Hepatocyte (in vitro differentiated cells): Measurements from ENCODE around the gene G6PC1. TPM values are rescaled to one million over a fixed set of nuclear protein-coding genes. Genes with fewer than 3 reads are reported as not detected.
"Not testable (repeated sequence)": the region's sequence is repeated elsewhere in the genome, so short reads cannot be mapped to it uniquely, and the experiment has no call there.

Source experiments
- DNase-seq: peaks from one replicate; pipeline ENCODE4 v3.0.0-alpha.2; 2016; ENCODE audit warnings: low spot score
- H2AFZ ChIP-seq: fragments of 200-600 bp; sonication (generic); 2 replicates; pipeline ENCODE4 v1.6.0; 2016; ENCODE audit warnings: antibody characterized with exemption, mild to moderate bottlenecking
- H3K27ac ChIP-seq: fragments of 200-600 bp; sonication (generic); 2 replicates; pipeline ENCODE4 v1.5.1; 2016; ENCODE audit warnings: mild to moderate bottlenecking
- H3K27me3 ChIP-seq: fragments of 200-600 bp; sonication (generic); 2 replicates; pipeline ENCODE4 v1.6.1; 2016
- H3K36me3 ChIP-seq: fragments of 200-600 bp; sonication (generic); replicated peaks from 2 replicates; pipeline ENCODE4 v1.5.1; 2016; ENCODE audit warnings: low read depth; ENCODE audit not compliant: insufficient read depth
- H3K4me1 ChIP-seq: fragments of 200-600 bp; sonication (generic); 2 replicates; pipeline ENCODE4 v1.5.1; 2016; ENCODE audit warnings: mild to moderate bottlenecking, moderate library complexity; ENCODE audit not compliant: insufficient read depth
- H3K4me2 ChIP-seq: fragments of 200-600 bp; sonication (generic); 2 replicates; pipeline ENCODE4 v1.6.0; 2016
- H3K4me3 ChIP-seq: fragments of 200-600 bp; sonication (generic); 2 replicates; pipeline ENCODE4 v1.5.1; 2016; ENCODE audit warnings: mild to moderate bottlenecking
- H3K79me2 ChIP-seq: fragments of 200-600 bp; sonication (generic); 2 replicates; pipeline ENCODE4 v1.6.0; 2017; ENCODE audit warnings: mild to moderate bottlenecking
- H3K9me2 ChIP-seq: fragments of 200-600 bp; sonication (generic); replicated peaks from 2 replicates; pipeline ENCODE4 v1.6.0; 2017; ENCODE audit warnings: mild to moderate bottlenecking; ENCODE audit not compliant: insufficient read depth
- H3K9me3 ChIP-seq: fragments of 200-600 bp; sonication (generic); 2 replicates; pipeline ENCODE4 v1.5.1; 2016; ENCODE audit warnings: low read depth, mild to moderate bottlenecking
- H4K20me1 ChIP-seq: fragments of 200-600 bp; sonication (generic); 2 replicates; pipeline ENCODE4 v1.6.0; 2016; ENCODE audit warnings: mild to moderate bottlenecking; ENCODE audit not compliant: insufficient read depth, poor library complexity, severe bottlenecking
- EZH2 ChIP-seq: fragments of 200-600 bp; sonication (generic); IDR thresholded peaks from 2 replicates; pipeline ENCODE4 v1.6.1; 2016; ENCODE audit warnings: antibody characterized with exemption, mild to moderate bottlenecking, borderline replicate concordance
- EZH2phosphoT487 ChIP-seq: fragments of 200-600 bp; sonication (generic); IDR thresholded peaks from one replicate; pipeline ENCODE4 v1.6.1; 2018; ENCODE audit warnings: antibody characterized with exemption, mild to moderate bottlenecking, low read depth, moderate library complexity; ENCODE audit not compliant: unreplicated experiment, severe bottlenecking
- WGBS: methylation state at CpG from one replicate; pipeline ENCODE4 v1.1.6; 2016; ENCODE audit warnings: low lambda C conversion rate; ENCODE audit errors: missing lambda C conversion rate; 5-methylcytosine and 5-hydroxymethylcytosine counted together
- polyA plus RNA-seq: library from polyadenylated mRNA; unstranded; fragments of >200 nt; fragmentation: Nextera tagmentation; extraction: Ambion mirVana; gene quantifications from 2 replicates; pipeline ENCODE4 v1.2.1, GENCODE V29; 2016
- total RNA-seq: library from RNA; depleted of rRNA; stranded (reverse); fragments of >200 nt; gene quantifications from 2 replicates; pipeline ENCODE4 v1.2.3, GENCODE V29; 2014
- TF ChIP-seq, protein P1 (sequence below): fragments of 200-600 bp; sonication (generic); IDR thresholded peaks from 2 replicates; pipeline ENCODE4 v1.5.1; 2016; ENCODE audit warnings: antibody characterized with exemption, mild to moderate bottlenecking; ENCODE audit not compliant: poor library complexity

G6PC1 gene
- total and polyA plus RNA-seq, 2 experiments from 2014 or later, result 18.2 to 24.2 TPM

DNA sequence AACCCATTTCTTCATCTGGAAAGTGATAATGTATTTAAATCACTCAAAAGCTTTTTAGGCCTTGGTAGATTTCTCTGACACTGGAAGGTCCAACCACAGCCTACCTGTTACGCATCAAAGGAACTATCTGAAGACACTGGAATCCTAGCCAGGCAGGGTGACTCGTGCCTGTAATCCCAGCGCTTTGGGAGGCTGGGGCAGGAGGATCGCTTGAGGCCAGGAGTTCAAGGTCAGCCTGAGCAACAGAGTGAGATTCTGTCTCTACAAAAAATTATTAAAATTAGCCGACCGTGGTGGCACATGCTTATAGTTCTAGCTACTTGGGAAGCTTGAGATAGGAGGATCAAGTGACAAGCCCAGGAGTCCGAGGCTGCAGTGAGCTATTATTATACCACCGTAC is 18.4 kb upstream of the G6PC1 start:
- H3K27ac ChIP-seq, result no peak overlapping the region
- TF ChIP-seq EZH2phosphoT487 (no peak), EZH2 (no peak)
- TF ChIP-seq, protein P1, sequence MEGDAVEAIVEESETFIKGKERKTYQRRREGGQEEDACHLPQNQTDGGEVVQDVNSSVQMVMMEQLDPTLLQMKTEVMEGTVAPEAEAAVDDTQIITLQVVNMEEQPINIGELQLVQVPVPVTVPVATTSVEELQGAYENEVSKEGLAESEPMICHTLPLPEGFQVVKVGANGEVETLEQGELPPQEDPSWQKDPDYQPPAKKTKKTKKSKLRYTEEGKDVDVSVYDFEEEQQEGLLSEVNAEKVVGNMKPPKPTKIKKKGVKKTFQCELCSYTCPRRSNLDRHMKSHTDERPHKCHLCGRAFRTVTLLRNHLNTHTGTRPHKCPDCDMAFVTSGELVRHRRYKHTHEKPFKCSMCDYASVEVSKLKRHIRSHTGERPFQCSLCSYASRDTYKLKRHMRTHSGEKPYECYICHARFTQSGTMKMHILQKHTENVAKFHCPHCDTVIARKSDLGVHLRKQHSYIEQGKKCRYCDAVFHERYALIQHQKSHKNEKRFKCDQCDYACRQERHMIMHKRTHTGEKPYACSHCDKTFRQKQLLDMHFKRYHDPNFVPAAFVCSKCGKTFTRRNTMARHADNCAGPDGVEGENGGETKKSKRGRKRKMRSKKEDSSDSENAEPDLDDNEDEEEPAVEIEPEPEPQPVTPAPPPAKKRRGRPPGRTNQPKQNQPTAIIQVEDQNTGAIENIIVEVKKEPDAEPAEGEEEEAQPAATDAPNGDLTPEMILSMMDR, result no peak

DNA sequence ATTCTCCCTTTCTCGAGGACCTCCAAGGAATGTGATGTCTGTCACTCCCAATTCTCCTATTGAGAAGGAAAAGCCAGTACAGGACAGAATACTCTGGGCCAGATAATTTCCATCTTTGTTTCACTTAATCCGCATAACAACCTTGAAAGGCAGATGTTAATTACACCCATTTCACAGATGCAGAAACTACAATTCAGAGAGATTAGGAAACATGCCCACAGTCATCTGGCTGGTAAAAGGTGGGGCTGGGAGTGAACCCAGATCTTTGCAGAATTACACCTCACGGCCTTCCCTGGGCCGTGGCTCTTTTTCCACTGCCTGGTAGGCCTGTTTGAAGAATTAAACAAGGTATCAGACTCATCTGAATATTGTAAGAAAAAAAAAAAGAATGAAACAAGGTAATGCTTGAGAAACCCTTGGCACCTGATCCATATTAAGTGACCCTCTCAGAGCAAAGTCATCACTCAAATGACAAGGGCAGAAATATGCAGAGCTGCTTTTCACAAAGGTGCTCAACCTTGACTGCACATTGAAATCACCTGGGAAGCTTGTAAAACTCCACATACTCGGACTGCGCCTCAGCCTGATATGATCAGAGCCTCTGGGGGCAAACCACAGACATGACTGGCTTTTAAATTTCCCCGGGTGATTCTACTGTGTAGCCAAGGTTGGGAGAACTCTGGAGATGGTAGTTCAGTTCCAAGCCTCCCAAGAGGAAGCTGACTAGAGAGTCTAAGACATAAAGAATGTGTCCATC is 16.6 kb upstream of the G6PC1 start:
- TF ChIP-seq EZH2phosphoT487, result no peak
- TF ChIP-seq, protein P1, result no peak
- TF ChIP-seq EZH2, result no peak
- Histone ChIP-seq H3K4me1 (no peaks in the 10 kb centered on the region), H3K27me3 (peaks cover 4% of the 10 kb centered on the region), H3K36me3 (no peaks in the 10 kb centered on the region), H4K20me1 (no peaks in the 10 kb centered on the region), H3K4me2 (no peak overlapping the region), H3K79me2 (no peaks in the 10 kb centered on the region), H2AFZ (no peak overlapping the region), H3K9me3 (no peaks in the 10 kb centered on the region), H3K4me3 (no peak overlapping the region), H3K9me2 (no peaks in the 10 kb centered on the region), H3K27ac (no peak overlapping the region)
- DNase-seq, result no peak
- WGBS, result 79% methylated on average over 7 of the region's 7 CpGs

More for the DNA sequence above, 18.4 kb upstream of the G6PC1 start:
- Histone ChIP-seq H2AFZ (no peak overlapping the region), H3K27me3 (peaks cover 9% of the 10 kb centered on the region), H3K79me2 (no peaks in the 10 kb centered on the region), H3K4me3 (no peak overlapping the region), H3K36me3 (no peaks in the 10 kb centered on the region), H3K9me2 (no peaks in the 10 kb centered on the region), H3K4me1 (no peaks in the 10 kb centered on the region), H3K4me2 (no peak overlapping the region), H3K9me3 (no peaks in the 10 kb centered on the region), H4K20me1 (no peaks in the 10 kb centered on the region)
- 88% methylated on average over 8 of the region's 8 CpGs for WGBS
- no peak for DNase-seq

GRCh38 chr17:42885806-42886205 is 14.8 kb upstream of the G6PC1 start:
- H3K4me3 ChIP-seq, H3K27ac ChIP-seq, H3K9me2 ChIP-seq, H3K27me3 ChIP-seq, H4K20me1 ChIP-seq, H2AFZ ChIP-seq, H3K9me3 ChIP-seq, H3K4me2 ChIP-seq, H3K4me1 ChIP-seq, H3K36me3 ChIP-seq, H3K79me2 ChIP-seq, DNase-seq: not testable (repeated sequence)
- 94% methylated on average over 3 of the region's 3 CpGs for WGBS

DNA sequence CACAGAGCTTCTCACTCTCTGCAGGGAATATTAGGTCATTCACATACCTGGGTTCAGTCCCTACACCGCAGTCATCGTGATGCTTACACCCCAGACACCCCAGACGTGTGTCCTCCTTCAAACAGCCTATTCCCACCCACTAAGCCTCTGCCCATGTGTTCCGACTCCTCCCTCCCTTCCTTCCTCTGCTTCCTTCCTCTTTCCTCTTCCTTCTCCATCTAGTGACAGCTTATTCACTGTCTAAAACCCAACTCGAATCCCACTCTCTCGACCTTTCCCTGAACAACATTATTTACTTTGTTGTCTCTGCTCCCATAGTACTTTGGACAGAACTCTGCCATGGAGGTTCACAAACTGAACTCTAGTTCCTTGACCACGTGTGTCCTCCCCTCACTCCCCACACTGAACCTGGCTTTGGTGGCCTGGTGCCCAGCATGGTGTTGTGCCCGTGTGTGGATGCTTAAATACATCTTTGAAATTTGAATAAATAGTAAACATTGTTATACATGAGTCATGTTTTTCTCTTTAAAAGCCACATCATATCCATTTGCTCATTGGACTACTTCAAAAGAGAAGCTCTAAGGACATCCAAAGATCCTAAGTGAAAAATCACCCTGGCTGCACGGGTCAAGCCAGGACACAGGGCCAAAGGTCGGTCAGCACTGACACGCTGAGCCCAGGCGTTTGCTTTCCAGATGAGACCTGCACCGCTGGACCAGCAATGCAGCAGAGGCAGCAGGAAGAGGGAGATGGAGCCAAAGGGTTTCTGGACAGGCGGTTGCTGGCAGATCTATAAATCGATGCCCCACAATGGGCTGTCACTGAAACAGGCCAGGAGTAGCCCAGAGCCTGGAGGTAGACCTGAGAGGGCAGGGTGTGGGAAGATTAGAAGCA is 14.1 kb upstream of the G6PC1 start:
- 71% methylated on average over 15 of the region's 15 CpGs for WGBS
- no peaks in the 10 kb centered on the region for H4K20me1 ChIP-seq
- no peaks in the 10 kb centered on the region for H3K27me3 ChIP-seq
- no peaks in the 10 kb centered on the region for H3K79me2 ChIP-seq
- H3K27ac ChIP-seq, result no peak overlapping the region
- H3K9me2 ChIP-seq, result no peaks in the 10 kb centered on the region
- no peak for TF ChIP-seq EZH2
- no peak for TF ChIP-seq EZH2phosphoT487
- TF ChIP-seq, protein P1, result no peak
- no peak overlapping the region for H2AFZ ChIP-seq
- no peak overlapping the region for H3K4me3 ChIP-seq
- peaks cover 5% of the 10 kb centered on the region for H3K4me1 ChIP-seq
- no peak overlapping the region for H3K4me2 ChIP-seq
- DNase-seq, result no peak
- no peaks in the 10 kb centered on the region for H3K36me3 ChIP-seq
- no peaks in the 10 kb centered on the region for H3K9me3 ChIP-seq
